Measurements from ENCODE around the gene TCF23. TPM values are rescaled to one million over a fixed set of nuclear protein-coding genes. Genes with fewer than 3 reads are reported as not detected.
"Not testable (repeated sequence)": the region's sequence is repeated elsewhere in the genome, so short reads cannot be mapped to it uniquely, and the experiment has no call there.

The TCF23 gene
- total RNA-seq, 1 donor from 2014 or later = not detected

DNA sequence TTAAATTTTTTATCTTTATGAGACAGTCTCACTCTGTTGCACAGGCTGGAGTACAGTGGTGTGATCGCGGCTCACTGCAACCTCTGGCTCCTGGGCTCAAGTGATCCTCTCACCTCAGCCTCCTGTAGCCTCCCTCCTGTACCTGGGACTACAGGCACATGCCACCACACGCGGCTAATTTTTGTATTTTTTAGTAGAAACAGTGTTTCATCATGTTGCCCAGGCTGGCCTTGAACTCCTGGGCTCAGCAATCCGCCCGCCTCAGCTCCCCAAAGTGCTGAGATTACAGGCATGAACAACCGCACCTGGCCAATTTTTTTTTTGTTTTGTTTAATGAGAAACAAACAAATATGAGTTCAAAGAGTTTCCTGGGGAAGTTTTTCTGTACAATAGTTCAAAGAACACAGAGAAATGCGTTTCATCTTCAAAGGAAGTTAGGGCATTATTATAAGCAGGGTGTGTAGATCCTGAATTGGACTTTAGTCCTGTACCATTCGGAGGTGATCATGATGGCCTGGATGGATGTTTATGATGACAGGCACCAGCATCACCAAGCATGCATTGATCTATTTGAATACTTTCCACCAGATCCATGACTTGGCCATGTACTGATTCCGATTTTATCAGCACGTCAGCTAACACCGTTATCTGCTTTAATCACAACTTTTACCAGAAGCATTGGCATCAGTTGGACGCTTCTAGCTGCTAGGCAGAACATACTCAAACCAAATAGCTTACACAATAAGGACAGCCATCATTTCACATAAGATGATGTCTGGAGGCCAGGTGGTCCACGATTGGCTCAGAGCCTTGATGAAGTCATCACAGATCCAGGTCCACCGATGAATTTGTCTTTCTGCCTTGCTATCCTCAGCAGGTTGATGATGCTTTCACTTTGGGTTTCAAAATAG lies 28.9 kb downstream of the TCF23 start:
- DNase-seq (ENCODE audit: low spot score) (peak; percentile 34), ATAC-seq (no peak)
- intact Hi-C loops (cut with DNase I) = no loop called here

DNA sequence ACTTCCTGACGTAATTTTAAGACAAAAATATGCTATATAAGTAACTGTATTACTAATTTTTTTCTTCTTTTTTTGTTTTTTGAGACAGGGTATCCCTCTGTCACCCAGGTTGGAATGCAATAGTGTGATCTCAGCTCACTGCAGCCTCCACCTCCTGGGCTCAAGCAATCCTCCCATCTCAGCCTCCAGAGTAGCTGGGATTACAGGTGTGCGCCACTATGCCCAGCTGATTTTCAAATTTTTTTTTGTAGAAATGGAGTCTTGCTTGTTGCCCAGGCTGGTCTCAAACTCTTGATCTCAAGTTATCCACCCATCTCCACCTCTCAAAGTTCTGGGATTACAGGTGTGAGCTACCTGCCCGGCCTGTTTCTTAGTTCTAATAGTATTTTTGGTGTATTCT lies 29.7 kb downstream of the TCF23 start:
- ATAC-seq (no peak), DNase-seq (ENCODE audit: low spot score) (no peak)
- intact Hi-C loops (cut with DNase I) = no loop called here

- ATAC-seq (no peak), DNase-seq (ENCODE audit: low spot score) (peak; percentile 3)
- intact Hi-C loops (cut with DNase I) = no loop called here
Measured at GRCh38 chr2:27179344-27180000, 30.7 kb downstream of the TCF23 start.

DNA sequence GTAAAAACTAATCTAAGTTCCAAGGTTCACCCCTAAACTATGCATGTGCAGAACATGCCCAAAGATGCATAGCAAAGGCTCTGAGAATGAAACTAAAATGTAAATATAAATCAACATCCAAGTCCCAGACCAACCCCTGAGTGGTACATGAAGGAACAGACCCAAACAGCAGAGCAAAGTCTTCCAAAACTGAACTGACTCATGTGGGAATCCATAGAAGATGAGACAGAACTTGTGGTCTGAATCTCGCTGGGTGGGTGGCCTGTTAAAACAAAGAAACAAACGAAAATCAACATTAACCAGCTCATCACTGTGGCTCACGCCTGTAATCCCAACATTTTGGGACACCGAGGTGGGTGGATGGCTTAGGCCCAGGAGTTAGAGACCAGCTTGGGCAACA lies 33.5 kb downstream of the TCF23 start:
- DNase-seq (ENCODE audit: low spot score) (peak; percentile 12), ATAC-seq (no peak)
- intact Hi-C loops (cut with DNase I) = no loop called here

DNA sequence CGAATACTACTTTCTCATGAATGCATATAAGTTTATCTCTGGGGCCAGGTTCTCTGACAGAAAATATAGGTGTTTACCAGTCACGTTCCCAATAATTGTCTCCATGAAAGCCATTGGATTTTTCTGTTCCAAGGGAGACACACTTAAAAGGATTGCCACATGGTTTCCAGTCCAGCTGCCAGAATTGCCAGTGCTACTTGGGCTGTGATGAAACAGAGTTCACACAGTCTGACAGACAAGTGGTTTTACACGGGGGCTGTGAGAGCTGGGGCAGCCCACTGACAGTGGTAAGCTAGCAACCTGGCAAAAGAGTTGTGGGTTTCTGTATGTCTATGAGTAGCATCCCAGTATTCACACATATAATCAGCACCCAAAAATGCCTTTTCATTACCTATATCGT lies 35.3 kb downstream of the TCF23 start:
- ATAC-seq = peak; percentile 69
- intact Hi-C loops (cut with DNase I) = no loop called here
- peak; percentile 64 for DNase-seq (ENCODE audit: low spot score)

DNA sequence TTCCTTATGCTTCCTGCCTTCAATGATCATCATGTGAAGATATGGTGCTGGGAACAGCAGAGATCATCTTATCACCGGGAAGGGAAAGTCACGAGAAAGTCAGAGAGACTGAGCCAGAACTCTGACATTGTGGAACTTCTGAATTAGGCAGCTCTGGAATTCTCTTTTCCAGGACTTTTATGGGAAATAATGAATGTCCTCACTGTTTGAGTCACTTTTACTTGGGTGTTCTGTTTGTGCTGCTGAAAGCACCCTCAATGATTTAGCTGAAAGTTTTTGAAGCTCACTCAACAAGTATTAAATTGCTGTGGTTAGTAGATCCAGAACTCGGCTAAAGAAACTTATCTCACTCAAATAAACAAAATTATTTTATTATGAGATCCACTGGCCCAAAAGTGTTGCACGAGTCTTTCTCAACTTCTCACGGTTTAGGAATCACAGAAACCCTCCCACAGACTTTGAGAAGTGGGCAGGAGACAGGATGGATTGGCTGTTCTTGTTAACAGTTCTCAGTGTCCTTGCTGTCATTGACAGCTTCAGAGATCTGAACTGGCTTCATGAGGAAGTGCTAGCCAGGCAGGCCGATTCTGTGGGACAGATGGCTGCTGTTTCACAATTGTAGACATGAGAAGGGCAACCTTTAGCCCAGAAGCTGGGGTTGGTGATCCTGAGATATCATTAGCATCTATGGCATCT lies 36.7 kb downstream of the TCF23 start:
- ATAC-seq = peak; percentile 83
- intact Hi-C loops (cut with DNase I) = no loop called here
- peak; percentile 63 for DNase-seq (ENCODE audit: low spot score)

DNA sequence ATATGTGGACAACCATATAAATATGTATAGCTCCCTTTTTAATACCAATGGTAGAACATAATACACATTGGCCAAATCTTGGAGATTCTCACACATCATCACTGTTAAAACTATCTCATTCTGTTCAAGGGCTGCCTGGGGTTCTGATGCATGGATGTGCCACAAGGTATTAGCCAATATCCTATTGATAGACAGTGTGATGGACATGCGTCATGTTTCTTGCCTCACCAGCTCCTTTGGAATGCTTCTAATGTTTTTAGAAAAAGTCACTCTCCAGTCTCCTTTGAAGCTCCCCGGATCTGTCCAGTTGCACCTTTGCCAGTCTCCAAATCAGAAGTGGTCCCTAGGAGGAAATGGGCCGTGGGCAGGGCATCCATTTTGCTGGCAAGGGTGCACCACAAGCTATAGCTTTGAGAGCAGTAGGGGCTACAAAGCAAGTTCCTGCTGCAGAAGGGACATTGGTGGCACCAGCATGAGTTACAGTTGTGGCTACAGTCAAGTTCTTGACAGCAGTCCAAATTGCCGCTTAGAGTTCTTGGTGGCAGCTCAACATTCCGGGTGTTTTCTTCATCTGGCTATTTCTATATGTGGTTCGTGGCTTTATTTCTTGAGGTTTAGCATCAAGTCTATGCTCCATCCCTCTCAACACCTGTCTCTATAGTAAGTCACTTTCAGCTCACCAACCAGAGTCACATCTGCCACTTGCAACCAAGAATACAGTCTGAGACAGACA lies 38.0 kb downstream of the TCF23 start:
- DNase-seq (ENCODE audit: low spot score) (peak; percentile 33), ATAC-seq (no peak)
- intact Hi-C loops (cut with DNase I) = no loop called here

DNA sequence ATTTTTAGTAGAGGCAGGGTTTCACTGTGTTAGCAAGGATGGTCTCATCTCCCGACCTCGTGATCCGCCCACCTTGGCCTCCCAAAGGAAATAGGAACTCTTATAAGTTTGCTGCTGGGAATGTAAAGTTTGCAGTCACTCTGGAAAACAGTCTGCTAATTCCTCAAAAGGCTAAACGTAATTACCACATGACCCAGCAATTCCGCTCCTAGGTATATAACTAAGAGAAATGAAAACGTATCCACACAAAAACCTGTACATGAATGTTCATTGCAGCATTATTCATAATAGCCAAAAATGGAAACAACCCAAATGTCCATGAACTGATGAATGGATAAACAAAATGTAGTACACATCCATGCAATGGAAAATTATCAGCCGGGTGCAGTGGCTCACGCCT lies 41.2 kb downstream of the TCF23 start:
- ATAC-seq (no peak), DNase-seq (ENCODE audit: low spot score) (no peak)
- intact Hi-C loops (cut with DNase I) = no loop called here

GRCh38 chr2:27191070-27191829 lies 42.4 kb downstream of the TCF23 start:
- peak; percentile 78 for ATAC-seq
- intact Hi-C loops (cut with DNase I) = no loop called here
- peak; percentile 64 for DNase-seq (ENCODE audit: low spot score)

- peak; percentile 76 for ATAC-seq
- intact Hi-C loops (cut with DNase I) = no loop called here
- no peak for DNase-seq (ENCODE audit: low spot score)
Measured at GRCh38 chr2:27194538-27195354, 45.9 kb downstream of the TCF23 start.

- DNase-seq (ENCODE audit: low spot score); ATAC-seq; intact Hi-C loops (cut with DNase I): not testable (repeated sequence)
Measured at GRCh38 chr2:27195799-27196198, 47.0 kb downstream of the TCF23 start.

- peak; percentile 8 for DNase-seq (ENCODE audit: low spot score)
- ATAC-seq; intact Hi-C loops (cut with DNase I): not testable (repeated sequence)
Measured at GRCh38 chr2:27198068-27198467, 49.3 kb downstream of the TCF23 start.

GRCh38 chr2:27198627-27199026 lies 49.8 kb downstream of the TCF23 start:
- intact Hi-C loops (cut with DNase I) = no loop called here
- ATAC-seq = no peak
- peak; percentile 34 for DNase-seq (ENCODE audit: low spot score)

DNA sequence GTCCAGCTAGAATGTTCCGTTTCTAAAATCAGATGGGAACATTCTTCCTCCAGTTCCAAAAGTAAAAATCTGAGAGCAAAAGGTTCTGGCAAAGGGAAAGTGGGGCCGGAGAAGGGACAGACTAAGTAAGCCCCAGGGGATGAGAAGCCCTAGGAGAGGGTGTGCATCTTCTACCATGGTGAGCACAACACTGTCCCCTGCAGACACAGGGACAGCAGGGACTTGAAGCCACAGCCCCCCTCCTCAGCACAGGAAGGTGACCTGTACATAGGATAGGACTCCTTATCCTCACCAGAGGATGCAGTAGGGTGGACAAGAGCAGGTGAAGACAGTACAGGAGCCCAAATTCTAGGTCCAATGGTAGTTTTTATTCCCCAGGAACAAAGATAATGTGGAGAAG lies 50.4 kb downstream of the TCF23 start:
- peak; percentile 25 for DNase-seq (ENCODE audit: low spot score)
- no peak for ATAC-seq
- intact Hi-C loops (cut with DNase I) = no loop called here

DNA sequence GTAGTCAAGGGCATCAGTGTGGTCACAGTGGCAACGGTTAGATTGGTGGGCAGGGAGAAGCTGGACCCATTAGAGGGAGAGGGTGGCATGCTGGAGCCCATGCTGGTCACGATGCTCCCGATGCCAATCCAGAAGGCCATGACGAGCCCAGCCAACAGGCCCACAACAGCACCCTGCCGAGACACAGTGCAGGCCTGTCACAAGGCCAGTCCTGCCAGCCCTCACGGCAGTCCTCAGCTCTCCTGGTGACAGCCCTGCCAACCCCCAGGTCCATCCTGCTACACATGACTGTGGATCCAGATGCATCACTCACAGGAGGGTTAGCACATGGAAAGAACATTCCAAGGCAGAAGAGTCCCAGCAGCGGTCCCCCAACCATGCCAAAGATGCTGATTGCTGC lies 52.9 kb downstream of the TCF23 start:
- ATAC-seq = no peak
- DNase-seq (ENCODE audit: low spot score) = peak; percentile 21
- intact Hi-C loops (cut with DNase I) = no loop called here

GRCh38 chr2:27202854-27203253 lies 54.0 kb downstream of the TCF23 start:
- intact Hi-C loops (cut with DNase I) = no loop called here
- ATAC-seq (no peak), DNase-seq (ENCODE audit: low spot score) (peak; percentile 18)

- no peak for ATAC-seq
- intact Hi-C loops (cut with DNase I) = no loop called here
Measured at GRCh38 chr2:27203741-27204140, 54.9 kb downstream of the TCF23 start.

DNA sequence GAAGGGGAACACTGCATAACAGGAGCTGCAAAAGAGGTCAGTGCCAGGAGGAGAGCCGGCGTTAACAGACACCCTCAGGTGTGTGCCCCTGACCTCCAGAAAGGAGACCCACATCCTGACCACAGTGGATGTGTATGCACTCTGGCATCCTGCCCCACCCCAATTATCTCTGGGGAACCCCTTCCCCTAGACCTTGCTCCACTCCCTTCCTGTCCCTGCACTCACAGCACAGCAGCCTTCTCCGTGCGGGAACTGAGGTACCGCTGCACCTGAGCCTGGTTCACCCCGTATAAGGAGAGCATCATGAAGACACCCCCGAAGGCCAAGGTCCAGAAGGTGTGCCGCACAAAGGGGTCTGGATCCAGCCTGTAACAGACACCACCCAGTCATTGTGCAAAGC lies 55.8 kb downstream of the TCF23 start:
- no peak for ATAC-seq
- intact Hi-C loops (cut with DNase I) = no loop called here

More at GRCh38 chr2:27203741-27204140, 54.9 kb downstream of the TCF23 start:
- DNase-seq (ENCODE audit: low spot score) = peak; percentile 33

More for the DNA sequence above, 55.8 kb downstream of the TCF23 start:
- peak; percentile 38 for DNase-seq (ENCODE audit: low spot score)
